CD1c-positive myeloid dendritic cell (primary cell): ENCODE measurements around the gene ARID1B.
"Not testable (repeated sequence)": the region's sequence is repeated elsewhere in the genome, so short reads cannot be mapped to it uniquely, and the experiment has no call there.

Experiments
- DNase-seq: peaks from one replicate; pipeline ENCODE4 v3.0.0-alpha.2; 2016; ENCODE audit errors: extremely low spot score

Gene ARID1B

GRCh38 chr6:157020881-157021343 lies 243.7 kb downstream of the ARID1B start:
- DNase-seq: peak; percentile 73

GRCh38 chr6:157021344-157021992 lies 244.3 kb downstream of the ARID1B start:
- DNase-seq: peak; percentile 87

GRCh38 chr6:157021993-157022740 lies 245.0 kb downstream of the ARID1B start:
- peak; percentile 89 for DNase-seq

DNA sequence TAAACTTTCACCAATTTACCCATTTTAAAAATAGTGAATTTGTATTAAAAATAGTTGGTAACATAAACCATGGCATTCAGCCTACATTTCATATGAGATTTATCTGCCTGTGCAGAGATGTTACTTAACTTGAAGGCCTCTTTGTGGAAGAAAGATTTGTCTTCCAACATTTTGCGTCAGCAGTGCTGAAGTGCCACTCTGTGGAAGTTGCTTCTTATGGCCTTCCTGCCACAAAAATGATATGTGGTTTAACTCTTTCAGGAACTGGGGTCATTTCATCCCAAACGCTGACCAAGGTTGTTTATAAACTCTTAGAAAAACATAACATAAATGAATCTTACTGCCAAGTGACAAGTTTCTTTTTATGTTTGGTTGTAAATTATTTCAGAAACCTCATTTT lies 246.8 kb downstream of the ARID1B start:
- DNase-seq: no peak

DNA sequence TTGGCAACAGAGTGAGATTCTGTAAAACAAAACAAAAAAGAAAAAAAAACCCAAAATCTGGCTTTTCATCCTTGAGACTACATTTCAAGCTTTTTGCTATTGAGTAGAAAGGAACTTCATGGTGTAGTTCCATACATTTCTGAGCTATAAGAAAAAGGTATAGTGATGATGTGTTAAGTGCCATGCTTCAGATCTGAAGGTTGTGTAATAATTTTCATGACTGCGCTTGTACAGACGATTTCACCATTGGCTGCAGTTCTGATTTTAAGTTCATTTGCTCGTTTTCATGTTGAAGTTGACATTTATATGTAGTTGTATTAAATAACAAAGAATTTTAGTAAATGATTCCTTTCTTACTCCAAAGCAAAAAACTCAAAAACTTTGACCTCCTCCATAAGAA lies 247.6 kb downstream of the ARID1B start:
- DNase-seq: no peak

DNA sequence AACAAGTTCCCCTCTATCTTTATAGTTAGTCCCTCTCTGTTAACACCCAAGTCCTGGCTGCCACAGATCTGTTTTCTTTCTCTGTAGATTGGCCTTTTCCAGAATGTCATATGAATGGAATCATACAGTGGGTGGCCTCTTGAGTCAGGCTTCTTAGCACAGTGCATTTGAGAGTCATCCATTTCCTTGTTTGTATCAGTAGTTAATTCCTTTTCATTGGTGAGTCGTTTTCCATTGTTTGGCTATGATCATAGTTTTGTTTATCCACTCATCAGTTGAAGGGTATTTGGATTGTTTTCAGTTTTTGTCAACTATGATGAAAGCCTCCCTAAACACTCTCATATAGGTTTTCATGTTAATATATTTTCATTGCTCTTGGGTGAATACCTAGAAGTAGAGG lies 248.3 kb downstream of the ARID1B start:
- no peak for DNase-seq

DNA sequence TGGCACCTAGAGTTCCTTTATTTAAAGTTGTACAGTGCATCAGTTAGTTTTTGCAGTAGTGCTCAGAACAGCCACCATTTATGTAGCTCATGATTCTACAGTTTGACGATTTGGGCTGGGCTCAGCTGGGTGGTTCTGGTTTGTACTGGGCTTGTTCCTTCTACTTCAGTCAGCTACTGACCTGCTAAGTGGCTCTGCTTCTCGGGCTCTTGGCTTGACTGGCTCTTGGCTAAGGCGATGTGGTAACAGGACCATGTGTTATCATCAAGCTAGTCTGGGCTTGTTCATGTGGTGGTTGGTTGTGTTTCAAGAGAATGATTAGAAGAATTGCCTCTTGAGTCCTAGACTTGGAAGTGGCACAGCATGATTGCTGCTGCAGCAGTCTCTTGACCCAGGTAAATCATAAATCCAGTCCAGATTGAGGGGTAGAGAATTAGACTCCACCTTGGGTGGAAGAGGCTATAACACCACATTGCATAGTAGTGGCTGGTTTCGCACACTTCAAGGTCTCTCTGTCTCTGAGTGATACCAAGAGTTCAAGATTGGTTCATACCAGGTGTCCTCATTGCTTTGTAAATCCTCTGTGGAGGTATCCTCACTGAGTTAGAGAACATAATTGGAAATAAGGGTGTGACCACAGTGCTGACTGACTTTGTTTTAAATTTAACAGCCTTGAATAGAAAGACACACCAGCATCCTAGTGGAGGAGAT lies 253.0 kb downstream of the ARID1B start:
- DNase-seq: no peak

GRCh38 chr6:157030755-157031154 lies 253.6 kb downstream of the ARID1B start:
- no peak for DNase-seq

DNA sequence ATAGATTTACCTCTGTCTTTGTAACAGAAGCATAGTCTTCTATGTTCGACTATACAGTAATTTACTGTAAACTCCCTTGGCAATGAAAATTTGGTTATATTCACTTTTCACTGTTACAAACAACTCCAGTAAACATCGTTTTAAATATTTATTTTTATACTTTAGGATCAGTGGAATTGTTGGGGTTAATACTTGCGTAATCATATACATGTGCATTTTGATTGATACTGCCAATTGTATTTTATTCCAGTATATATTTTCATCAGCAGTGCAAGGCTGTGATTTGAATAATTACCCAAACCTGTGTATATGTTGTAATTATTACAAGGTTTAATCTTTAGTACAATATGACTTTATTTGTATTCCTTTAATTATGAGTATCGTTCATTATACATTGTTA lies 255.7 kb downstream of the ARID1B start:
- no peak for DNase-seq

DNA sequence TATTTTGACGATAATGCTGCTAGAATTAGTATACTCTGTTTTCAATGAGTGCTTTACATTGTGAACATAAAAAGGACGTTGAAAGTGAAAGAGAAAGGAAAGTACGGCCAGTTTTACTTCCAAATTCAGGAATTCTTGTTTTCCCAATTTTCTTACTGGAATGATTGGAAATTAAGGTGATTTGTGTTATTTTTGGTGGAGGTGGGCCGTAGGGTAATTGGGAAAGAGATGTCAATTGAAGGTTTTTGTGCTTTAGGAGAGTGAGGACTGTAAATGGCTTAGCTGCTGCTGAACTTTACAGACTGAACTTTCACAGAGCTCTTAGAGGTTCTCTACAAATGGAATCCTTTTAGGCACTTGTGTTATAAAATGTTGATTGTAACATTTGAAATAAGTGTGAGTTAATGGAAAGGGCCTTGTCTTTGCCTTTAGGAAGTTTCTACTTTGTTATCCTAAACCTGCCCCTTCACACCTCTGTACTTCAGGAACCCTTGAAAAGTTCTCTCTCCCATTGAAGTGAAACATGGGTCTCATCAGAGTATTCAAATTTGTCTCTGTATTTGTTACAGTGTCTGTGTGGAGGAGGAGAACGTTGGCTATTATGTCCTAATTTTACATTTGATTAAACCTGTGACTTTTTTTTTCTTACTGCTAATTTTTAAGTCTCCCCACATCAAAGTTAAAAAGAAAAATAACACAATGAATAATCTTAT lies 256.4 kb downstream of the ARID1B start:
- DNase-seq: no peak

DNA sequence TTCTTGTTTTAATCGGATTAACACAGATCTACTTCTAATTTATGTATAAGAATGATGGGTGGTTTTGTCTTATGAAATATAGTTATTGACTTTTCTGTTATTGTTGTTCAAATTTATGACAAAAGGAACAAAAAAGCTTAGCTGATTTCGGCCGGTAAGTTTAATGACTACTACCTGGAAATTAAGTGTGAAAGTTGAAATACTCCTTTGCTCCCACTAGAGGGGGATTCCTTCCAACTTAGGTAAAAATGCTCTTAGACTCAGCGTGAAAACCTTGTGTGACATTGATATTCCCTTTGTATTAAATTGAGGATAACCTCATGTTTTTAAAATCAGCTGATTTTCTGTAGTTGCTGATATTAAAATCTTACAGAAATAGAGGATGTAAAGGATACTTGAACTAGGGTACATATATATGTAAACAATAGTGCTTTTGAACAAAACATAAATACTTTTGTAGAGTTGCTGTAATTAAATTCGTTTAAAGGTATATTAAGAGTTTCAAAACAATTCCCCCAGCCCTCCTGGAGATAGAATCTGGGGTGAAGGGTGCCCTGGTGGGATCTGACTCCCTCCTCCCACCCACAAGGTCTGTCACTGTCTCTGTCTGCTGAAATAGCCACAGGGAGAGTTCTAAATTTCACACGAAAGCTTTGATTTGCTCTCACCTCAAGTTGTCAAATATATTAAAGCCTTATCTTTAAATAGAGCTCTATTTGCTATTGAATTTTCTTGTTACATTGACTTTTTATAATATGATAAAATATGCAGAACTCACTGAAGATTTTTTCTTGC lies 257.5 kb downstream of the ARID1B start:
- peak; percentile 48 for DNase-seq

- DNase-seq: no peak
Measured at GRCh38 chr6:157035546-157035945, 258.4 kb downstream of the ARID1B start.

DNA sequence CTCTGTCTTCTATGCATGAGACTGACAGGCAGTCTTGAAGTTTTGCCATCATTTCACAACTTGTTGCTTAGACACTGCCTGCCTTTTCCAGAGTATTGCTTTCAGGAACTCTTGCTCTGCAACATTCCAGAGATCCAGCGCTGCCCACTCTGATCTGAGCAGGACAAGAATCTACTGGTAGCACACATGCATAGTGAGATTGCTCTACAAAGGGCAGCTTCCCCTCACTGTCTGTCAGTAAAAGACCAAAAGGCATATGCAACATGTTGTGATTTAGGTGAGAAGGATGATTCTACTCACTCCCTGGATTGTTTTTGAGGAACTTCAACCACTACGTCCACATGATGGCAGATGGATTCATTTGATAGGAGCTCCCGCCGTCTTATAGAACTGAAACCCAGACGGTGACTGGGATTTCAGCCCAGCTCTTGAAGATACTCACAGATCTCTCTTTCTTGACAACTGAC lies 259.1 kb downstream of the ARID1B start:
- DNase-seq: peak; percentile 68

- DNase-seq: no peak
Measured at GRCh38 chr6:157037165-157037564, 260.0 kb downstream of the ARID1B start.

- DNase-seq: no peak
Measured at GRCh38 chr6:157038610-157039009, 261.4 kb downstream of the ARID1B start.

GRCh38 chr6:157039639-157040038 lies 262.5 kb downstream of the ARID1B start:
- DNase-seq: not testable (repeated sequence)

GRCh38 chr6:157040191-157040590 lies 263.0 kb downstream of the ARID1B start:
- no peak for DNase-seq

DNA sequence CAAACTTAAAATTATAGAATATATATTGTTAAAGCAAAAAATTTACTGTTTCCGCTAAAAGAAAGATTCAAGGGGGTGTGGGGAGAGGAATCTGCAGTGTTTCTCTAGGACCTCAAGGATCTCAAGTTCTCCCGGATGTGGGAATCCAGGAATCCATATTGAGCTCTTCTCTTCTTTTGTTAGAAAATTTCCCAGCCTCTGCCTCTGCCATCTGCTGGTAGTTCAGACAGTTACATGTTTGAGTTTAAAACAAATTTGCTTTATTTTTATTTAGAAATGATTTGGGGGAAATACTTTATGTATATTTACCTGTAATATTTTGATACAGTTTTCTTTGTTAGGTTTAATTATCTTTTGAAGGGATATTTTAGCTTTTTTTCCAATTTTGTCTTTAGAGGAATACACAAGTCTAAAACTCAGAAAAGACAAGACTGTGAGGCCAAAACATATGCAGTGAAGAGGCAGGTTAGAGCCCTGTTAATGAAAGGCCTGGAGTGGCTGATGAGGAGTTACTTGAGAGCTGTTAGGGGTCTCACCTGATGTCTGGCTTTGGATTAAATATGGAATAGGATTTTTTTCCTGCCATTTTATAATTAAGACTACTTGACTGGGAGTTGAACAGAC lies 268.8 kb downstream of the ARID1B start:
- no peak for DNase-seq

- DNase-seq: no peak
Measured at GRCh38 chr6:157046776-157047175, 269.6 kb downstream of the ARID1B start.

- no peak for DNase-seq
Measured at GRCh38 chr6:157047328-157047727, 270.1 kb downstream of the ARID1B start.

DNA sequence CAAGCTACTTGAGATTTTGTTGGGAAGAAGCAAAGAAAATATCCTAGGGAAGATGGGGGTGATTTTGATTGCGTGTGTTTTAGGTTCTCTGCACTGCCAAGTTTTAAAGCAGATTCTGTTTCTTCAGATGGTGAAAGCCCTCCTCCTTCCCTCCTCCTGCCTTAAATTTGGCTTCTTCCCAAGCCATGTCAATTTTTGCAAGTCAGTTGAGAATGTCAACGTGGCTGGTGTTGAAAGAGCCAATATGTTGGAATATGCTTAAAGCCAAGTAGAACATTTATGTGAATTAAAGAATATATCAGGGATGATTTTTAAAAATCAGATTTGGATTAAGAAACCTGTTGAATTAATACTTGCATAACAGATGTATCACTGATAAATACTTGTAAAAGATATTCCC lies 270.8 kb downstream of the ARID1B start:
- DNase-seq: no peak
